NT2/D1 (cell line): Measurements from ENCODE around the gene NOS1.
A peak's percentile ranks its signal among the peaks of the same experiment; 100 is the strongest.
"Not testable (repeated sequence)": the region's sequence is repeated elsewhere in the genome, so short reads cannot be mapped to it uniquely, and the experiment has no call there.

Experiments
- DNase-seq: peaks from one replicate; pipeline ENCODE4 v3.0.0-alpha.2; 2011; ENCODE audit warnings: low read depth, low spot score
- H3K27me3 ChIP-seq: 2 replicates; pipeline ENCODE4 v1.6.0; 2011; ENCODE audit warnings: mild to moderate bottlenecking; ENCODE audit not compliant: insufficient read length, insufficient read depth
- H3K36me3 ChIP-seq: 2 replicates; pipeline ENCODE4 v1.6.1; 2011; ENCODE audit warnings: mild to moderate bottlenecking, low read length, mixed read lengths; ENCODE audit not compliant: insufficient read depth, insufficient read length
- H3K4me1 ChIP-seq: 2 replicates; pipeline ENCODE4 v1.5.1; 2011; ENCODE audit not compliant: insufficient read depth, insufficient read length
- H3K4me3 ChIP-seq: 2 replicates; pipeline ENCODE4 v1.5.1; 2011; ENCODE audit warnings: low read depth; ENCODE audit not compliant: insufficient read length
- H3K9ac ChIP-seq: 2 replicates; pipeline ENCODE4 v1.6.0; 2011; ENCODE audit warnings: low read depth; ENCODE audit not compliant: insufficient read length
- H3K9me3 ChIP-seq: 2 replicates; pipeline ENCODE4 v1.5.1; 2011; ENCODE audit warnings: mild to moderate bottlenecking, low read length; ENCODE audit not compliant: insufficient read depth
- SUZ12 ChIP-seq: IDR thresholded peaks from 2 replicates; pipeline ENCODE4 v1.6.1; 2011; ENCODE audit not compliant: insufficient read length, insufficient read depth; ENCODE audit errors: extremely low read depth
- YY1 ChIP-seq: IDR thresholded peaks from 2 replicates; pipeline ENCODE4 v1.6.1; 2011; ENCODE audit not compliant: insufficient read length, insufficient read depth
- ZNF274 ChIP-seq: IDR thresholded peaks from 2 replicates; pipeline ENCODE4 v1.6.1; 2011; ENCODE audit warnings: mild to moderate bottlenecking, low read depth, low read length

NOS1 gene

GRCh38 chr12:117377758-117378157 is 16.3 kb upstream of the NOS1 start:
- Histone ChIP-seq H3K36me3 (no peaks in the 10 kb centered on the region), H3K9me3 (peaks cover 15% of the 10 kb centered on the region; the same call in 1 of the 2 replicates), H3K9ac (no peak overlapping the region), H3K4me1 (peaks cover 3% of the 10 kb centered on the region), H3K27me3 (peaks cover 4% of the 10 kb centered on the region), H3K4me3 (no peak overlapping the region)
- TF ChIP-seq SUZ12 (no peak), ZNF274 (no peak), YY1 (no peak)
- DNase-seq: no peak

GRCh38 chr12:117370588-117370987 is 9.2 kb upstream of the NOS1 start:
- peaks cover 8% of the 10 kb centered on the region for H3K27me3 ChIP-seq
- H3K9me3 ChIP-seq: no peaks in the 10 kb centered on the region
- no peaks in the 10 kb centered on the region for H3K4me1 ChIP-seq
- H3K9ac ChIP-seq: no peak overlapping the region
- no peak for TF ChIP-seq YY1
- no peak for TF ChIP-seq ZNF274
- TF ChIP-seq SUZ12: no peak
- H3K4me3 ChIP-seq: no peak overlapping the region
- no peaks in the 10 kb centered on the region for H3K36me3 ChIP-seq
- no peak for DNase-seq

GRCh38 chr12:117370000-117370399 is 8.6 kb upstream of the NOS1 start:
- not testable (repeated sequence) for H3K9me3 ChIP-seq, H3K36me3 ChIP-seq, DNase-seq, H3K9ac ChIP-seq, H3K4me3 ChIP-seq, H3K4me1 ChIP-seq
- peaks cover 14% of the 10 kb centered on the region for H3K27me3 ChIP-seq

- no peaks in the 10 kb centered on the region for H3K9me3 ChIP-seq
- peak; percentile 85 for DNase-seq
- H3K9ac ChIP-seq: no peak overlapping the region
- peaks cover 42% of the 10 kb centered on the region for H3K27me3 ChIP-seq
- no peak overlapping the region for H3K4me3 ChIP-seq
- TF ChIP-seq SUZ12: no peak
- no peak for TF ChIP-seq ZNF274
- no peak for TF ChIP-seq YY1
- no peaks in the 10 kb centered on the region for H3K36me3 ChIP-seq
- no peaks in the 10 kb centered on the region for H3K4me1 ChIP-seq
Observed at GRCh38 chr12:117367006-117367638, 5.7 kb upstream of the NOS1 start.

GRCh38 chr12:117365049-117365616 is 3.7 kb upstream of the NOS1 start:
- TF ChIP-seq ZNF274: no peak
- TF ChIP-seq SUZ12: no peak
- no peak for TF ChIP-seq YY1
- DNase-seq: no peak
- H3K9me3 ChIP-seq: no peaks in the 10 kb centered on the region
- H3K36me3 ChIP-seq: no peaks in the 10 kb centered on the region
- H3K9ac ChIP-seq: no peak overlapping the region
- H3K27me3 ChIP-seq: peaks cover 62% of the 10 kb centered on the region
- H3K4me3 ChIP-seq: no peak overlapping the region
- H3K4me1 ChIP-seq: no peaks in the 10 kb centered on the region

- no peaks in the 10 kb centered on the region for H3K9me3 ChIP-seq
- TF ChIP-seq YY1: no peak
- no peak for TF ChIP-seq ZNF274
- TF ChIP-seq SUZ12: no peak
- H3K27me3 ChIP-seq: peaks cover 72% of the 10 kb centered on the region
- no peaks in the 10 kb centered on the region for H3K4me1 ChIP-seq
- H3K36me3 ChIP-seq: no peaks in the 10 kb centered on the region
- H3K9ac ChIP-seq: no peak overlapping the region
- H3K4me3 ChIP-seq: no peak overlapping the region
- no peak for DNase-seq
Observed at GRCh38 chr12:117363953-117364486, 2.6 kb upstream of the NOS1 start.

- Histone ChIP-seq H3K4me3 (no peak overlapping the region), H3K9me3 (no peaks in the 10 kb centered on the region), H3K27me3 (peaks cover 81% of the 10 kb centered on the region), H3K36me3 (no peaks in the 10 kb centered on the region), H3K4me1 (no peaks in the 10 kb centered on the region), H3K9ac (no peak overlapping the region)
- no peak for TF ChIP-seq YY1
- TF ChIP-seq ZNF274: no peak
- no peak for TF ChIP-seq SUZ12
- no peak for DNase-seq
Observed at GRCh38 chr12:117363056-117363662, 1.7 kb upstream of the NOS1 start.
